Measurements from ENCODE around the gene GOLGA8O.
A peak's percentile ranks its signal among the peaks of the same experiment; 100 is the strongest.
"Not testable (repeated sequence)": the region's sequence is repeated elsewhere in the genome, so short reads cannot be mapped to it uniquely, and the experiment has no call there.

Gene GOLGA8O

GRCh38 chr15:32455534-32455933 lies at the start of gene GOLGA8O:
GOLGA8O (minus strand) TSS chr15:32455634; CDS start chr15:32455536, 98 bp downstream.
- in situ Hi-C loops (cut with HindIII; ENCODE audit: low pct_ligation_motif_present, low sequenced_read_pairs) = not testable (repeated sequence)

GRCh38 chr15:32504152-32504811 lies 48.8 kb upstream of the GOLGA8O start:
- DNase-seq; H3K36me3 ChIP-seq (replicated peaks); in situ Hi-C loops (cut with HindIII; ENCODE audit: low pct_ligation_motif_present, low sequenced_read_pairs): not testable (repeated sequence)

More at GRCh38 chr15:32455534-32455933, at the start of gene GOLGA8O:
- not testable (repeated sequence) for H3K27me3 ChIP-seq (replicated peaks); H3K36me3 ChIP-seq (replicated peaks); H3K4me3 ChIP-seq (ENCODE audit: low read depth, low read length); DNase-seq; H3K27ac ChIP-seq

GRCh38 chr15:32502946-32503345 lies 47.5 kb upstream of the GOLGA8O start:
- H3K27ac ChIP-seq; in situ Hi-C loops (cut with HindIII; ENCODE audit: low pct_ligation_motif_present, low sequenced_read_pairs); H3K36me3 ChIP-seq (replicated peaks); H3K4me3 ChIP-seq (ENCODE audit: low read depth, low read length); H3K27me3 ChIP-seq (replicated peaks): not testable (repeated sequence)
- DNase-seq = peak; percentile 16

More at GRCh38 chr15:32504152-32504811, 48.8 kb upstream of the GOLGA8O start:
- H3K27me3 ChIP-seq (replicated peaks); H3K27ac ChIP-seq; H3K4me3 ChIP-seq (ENCODE audit: low read depth, low read length): not testable (repeated sequence)

GRCh38 chr15:32492768-32493167 lies 37.3 kb upstream of the GOLGA8O start:
- DNase-seq; H3K36me3 ChIP-seq (replicated peaks); H3K27ac ChIP-seq; in situ Hi-C loops (cut with HindIII; ENCODE audit: low pct_ligation_motif_present, low sequenced_read_pairs); H3K27me3 ChIP-seq (replicated peaks); H3K4me3 ChIP-seq (ENCODE audit: low read depth, low read length): not testable (repeated sequence)

GRCh38 chr15:32486474-32486873 lies 31.0 kb upstream of the GOLGA8O start:
- H3K4me3 ChIP-seq (ENCODE audit: low read depth, low read length); H3K27me3 ChIP-seq (replicated peaks); DNase-seq; in situ Hi-C loops (cut with HindIII; ENCODE audit: low pct_ligation_motif_present, low sequenced_read_pairs); H3K27ac ChIP-seq; H3K36me3 ChIP-seq (replicated peaks): not testable (repeated sequence)

- DNase-seq; H3K36me3 ChIP-seq (replicated peaks); in situ Hi-C loops (cut with HindIII; ENCODE audit: low pct_ligation_motif_present, low sequenced_read_pairs); H3K27ac ChIP-seq; H3K27me3 ChIP-seq (replicated peaks); H3K4me3 ChIP-seq (ENCODE audit: low read depth, low read length): not testable (repeated sequence)
Measured at GRCh38 chr15:32483377-32483776, 27.9 kb upstream of the GOLGA8O start.

GRCh38 chr15:32481683-32482082 lies 26.2 kb upstream of the GOLGA8O start:
- H3K27me3 ChIP-seq (replicated peaks); H3K4me3 ChIP-seq (ENCODE audit: low read depth, low read length); H3K36me3 ChIP-seq (replicated peaks); DNase-seq; in situ Hi-C loops (cut with HindIII; ENCODE audit: low pct_ligation_motif_present, low sequenced_read_pairs); H3K27ac ChIP-seq: not testable (repeated sequence)

- DNase-seq; in situ Hi-C loops (cut with HindIII; ENCODE audit: low pct_ligation_motif_present, low sequenced_read_pairs); H3K27ac ChIP-seq; H3K27me3 ChIP-seq (replicated peaks); H3K36me3 ChIP-seq (replicated peaks); H3K4me3 ChIP-seq (ENCODE audit: low read depth, low read length): not testable (repeated sequence)
Measured at GRCh38 chr15:32468076-32468475, 12.6 kb upstream of the GOLGA8O start.

GRCh38 chr15:32440445-32440977 lies 14.9 kb downstream of the GOLGA8O start:
- H3K27me3 ChIP-seq (replicated peaks); in situ Hi-C loops (cut with HindIII; ENCODE audit: low pct_ligation_motif_present, low sequenced_read_pairs); H3K36me3 ChIP-seq (replicated peaks); H3K4me3 ChIP-seq (ENCODE audit: low read depth, low read length); DNase-seq; H3K27ac ChIP-seq: not testable (repeated sequence)

- H3K27me3 ChIP-seq (replicated peaks); H3K27ac ChIP-seq; DNase-seq; H3K4me3 ChIP-seq (ENCODE audit: low read depth, low read length); H3K36me3 ChIP-seq (replicated peaks); in situ Hi-C loops (cut with HindIII; ENCODE audit: low pct_ligation_motif_present, low sequenced_read_pairs): not testable (repeated sequence)
Measured at GRCh38 chr15:32434102-32434963, 21.1 kb downstream of the GOLGA8O start.

GRCh38 chr15:32427635-32428034 lies 27.8 kb downstream of the GOLGA8O start:
- in situ Hi-C loops (cut with HindIII; ENCODE audit: low pct_ligation_motif_present, low sequenced_read_pairs); DNase-seq; H3K27me3 ChIP-seq (replicated peaks); H3K36me3 ChIP-seq (replicated peaks); H3K27ac ChIP-seq; H3K4me3 ChIP-seq (ENCODE audit: low read depth, low read length): not testable (repeated sequence)

- H3K27ac ChIP-seq; DNase-seq; H3K4me3 ChIP-seq (ENCODE audit: low read depth, low read length); H3K27me3 ChIP-seq (replicated peaks); H3K36me3 ChIP-seq (replicated peaks); in situ Hi-C loops (cut with HindIII; ENCODE audit: low pct_ligation_motif_present, low sequenced_read_pairs): not testable (repeated sequence)
Measured at GRCh38 chr15:32426511-32426910, 28.9 kb downstream of the GOLGA8O start.

- H3K36me3 ChIP-seq (replicated peaks); DNase-seq; H3K27me3 ChIP-seq (replicated peaks); H3K4me3 ChIP-seq (ENCODE audit: low read depth, low read length); H3K27ac ChIP-seq; in situ Hi-C loops (cut with HindIII; ENCODE audit: low pct_ligation_motif_present, low sequenced_read_pairs): not testable (repeated sequence)
Measured at GRCh38 chr15:32407903-32408302, 47.5 kb downstream of the GOLGA8O start.

GRCh38 chr15:32403192-32403591 lies 52.2 kb downstream of the GOLGA8O start, which contains the start of gene GOLGA8K:
GOLGA8K (minus strand) TSS chr15:32403292; CDS start chr15:32403194, 98 bp downstream.
- H3K27ac ChIP-seq; H3K36me3 ChIP-seq (replicated peaks); DNase-seq; in situ Hi-C loops (cut with HindIII; ENCODE audit: low pct_ligation_motif_present, low sequenced_read_pairs); H3K27me3 ChIP-seq (replicated peaks); H3K4me3 ChIP-seq (ENCODE audit: low read depth, low read length): not testable (repeated sequence)

All from brain microvascular endothelial cell (primary cell).